Type B pancreatic cell (in vitro differentiated cells): ENCODE results near the gene COL9A3. TPM values are rescaled to one million over a fixed set of nuclear protein-coding genes. Genes with fewer than 3 reads are reported as not detected.

Experiments
- DNase-seq: peaks from one replicate; pipeline ENCODE4 v3.0.0; 2021; ENCODE audit warnings: mixed read lengths; ENCODE audit not compliant: unreplicated experiment; ENCODE audit errors: extremely low spot score
- H3K27ac Mint-ChIP-seq: 2 replicates; pipeline ENCODE4 v1.8.0; 2021; ENCODE audit warnings: mild to moderate bottlenecking, mixed read lengths
- H3K27me3 Mint-ChIP-seq: 2 replicates; pipeline ENCODE4 v1.8.0; 2021; ENCODE audit warnings: mixed read lengths
- H3K36me3 Mint-ChIP-seq: 2 replicates; pipeline ENCODE4 v1.8.0; 2021; ENCODE audit warnings: mixed read lengths
- H3K4me1 Mint-ChIP-seq: one replicate; pipeline ENCODE4 v1.8.0; 2021; ENCODE audit warnings: mixed read lengths; ENCODE audit not compliant: unreplicated experiment
- H3K4me3 Mint-ChIP-seq: 2 replicates; pipeline ENCODE4 v1.8.0; 2021; ENCODE audit warnings: mild to moderate bottlenecking, mixed read lengths
- H3K9me3 Mint-ChIP-seq: 2 replicates; pipeline ENCODE4 v1.8.0; 2021; ENCODE audit warnings: mixed read lengths
- total RNA-seq: library from RNA; stranded (reverse); gene quantifications from 2 replicates; pipeline ENCODE4 v1.2.1, GENCODE V29; 2021; ENCODE audit warnings: low replicate concordance
- TF ChIP-seq, protein P1 (sequence below): fragments of 200-600 bp; sonication (generic); conservative IDR thresholded peaks from 2 replicates; pipeline ENCODE4 v1.5.0; 2021; ENCODE audit warnings: antibody characterized with exemption, mild to moderate bottlenecking

Gene COL9A3
- total RNA-seq, 1 donor from 2014 or later: 21.2 TPM

- no peak overlapping the region for H3K27ac Mint-ChIP-seq
- TF ChIP-seq, protein P1, sequence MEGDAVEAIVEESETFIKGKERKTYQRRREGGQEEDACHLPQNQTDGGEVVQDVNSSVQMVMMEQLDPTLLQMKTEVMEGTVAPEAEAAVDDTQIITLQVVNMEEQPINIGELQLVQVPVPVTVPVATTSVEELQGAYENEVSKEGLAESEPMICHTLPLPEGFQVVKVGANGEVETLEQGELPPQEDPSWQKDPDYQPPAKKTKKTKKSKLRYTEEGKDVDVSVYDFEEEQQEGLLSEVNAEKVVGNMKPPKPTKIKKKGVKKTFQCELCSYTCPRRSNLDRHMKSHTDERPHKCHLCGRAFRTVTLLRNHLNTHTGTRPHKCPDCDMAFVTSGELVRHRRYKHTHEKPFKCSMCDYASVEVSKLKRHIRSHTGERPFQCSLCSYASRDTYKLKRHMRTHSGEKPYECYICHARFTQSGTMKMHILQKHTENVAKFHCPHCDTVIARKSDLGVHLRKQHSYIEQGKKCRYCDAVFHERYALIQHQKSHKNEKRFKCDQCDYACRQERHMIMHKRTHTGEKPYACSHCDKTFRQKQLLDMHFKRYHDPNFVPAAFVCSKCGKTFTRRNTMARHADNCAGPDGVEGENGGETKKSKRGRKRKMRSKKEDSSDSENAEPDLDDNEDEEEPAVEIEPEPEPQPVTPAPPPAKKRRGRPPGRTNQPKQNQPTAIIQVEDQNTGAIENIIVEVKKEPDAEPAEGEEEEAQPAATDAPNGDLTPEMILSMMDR: no peak
- H3K4me3 Mint-ChIP-seq: no peak overlapping the region
- no peaks in the 10 kb centered on the region for H3K9me3 Mint-ChIP-seq
- peaks cover 24% of the 10 kb centered on the region for H3K36me3 Mint-ChIP-seq
- peaks cover 1% of the 10 kb centered on the region for H3K27me3 Mint-ChIP-seq
- DNase-seq: no peak
- peaks cover 2% of the 10 kb centered on the region for H3K4me1 Mint-ChIP-seq
Measured at GRCh38 chr20:62854121-62854520, 37.3 kb downstream of the COL9A3 start.

DNA sequence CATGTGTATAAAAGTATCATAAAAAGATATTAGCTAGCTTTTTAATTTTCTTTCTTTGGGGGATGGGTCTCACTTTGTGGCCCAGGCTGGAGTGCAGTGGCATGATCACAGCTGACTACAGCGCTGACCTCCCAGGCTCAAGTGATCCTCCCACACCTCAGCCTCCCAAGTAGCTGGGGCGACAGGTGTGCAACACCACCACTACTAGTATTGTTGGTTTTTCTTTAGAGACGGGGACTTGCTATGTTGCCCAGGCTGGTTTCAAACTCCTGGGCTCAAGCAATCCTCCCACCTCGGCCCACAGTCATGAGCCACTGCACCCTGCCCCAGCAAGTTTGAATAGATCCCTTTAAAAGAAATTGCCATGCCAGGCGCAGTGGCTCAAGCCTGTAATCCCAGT is 38.3 kb downstream of the COL9A3 start:
- H3K36me3 Mint-ChIP-seq: peaks cover 24% of the 10 kb centered on the region
- peaks cover 10% of the 10 kb centered on the region for H3K4me1 Mint-ChIP-seq
- no peak overlapping the region for H3K27ac Mint-ChIP-seq

DNA sequence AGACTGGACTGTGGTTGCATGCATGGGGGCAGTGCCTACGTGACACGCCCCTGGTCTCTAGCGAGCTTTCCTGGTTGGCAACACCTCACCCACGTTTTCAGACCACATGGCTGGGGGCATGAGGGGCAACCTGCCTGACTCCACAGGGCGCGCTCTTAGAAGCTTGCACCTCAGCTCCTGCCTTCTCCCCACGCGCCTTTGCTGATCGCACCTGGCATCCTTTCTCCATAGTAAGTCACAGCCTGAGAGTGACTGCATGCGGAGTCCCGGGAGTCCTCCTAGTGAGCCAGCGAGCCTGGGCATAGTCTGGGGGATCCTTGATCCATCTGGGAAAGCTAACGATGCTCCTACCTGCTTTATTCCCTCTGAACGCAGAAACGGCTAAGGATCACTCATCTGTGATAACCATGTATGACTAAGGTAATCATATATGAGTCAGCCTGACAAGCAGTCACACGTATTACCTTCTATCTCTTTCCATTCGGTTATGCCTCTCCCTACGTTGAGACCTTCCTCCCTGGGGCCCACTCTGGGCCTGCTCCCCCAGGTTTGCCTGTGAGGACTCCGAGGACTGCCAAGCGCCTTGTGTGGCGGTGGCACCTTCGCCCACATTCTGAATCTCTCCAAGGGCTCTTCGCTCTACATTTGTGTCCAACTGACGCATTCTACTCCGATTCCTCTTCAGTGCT is 40.2 kb downstream of the COL9A3 start:
- peaks cover 21% of the 10 kb centered on the region for H3K36me3 Mint-ChIP-seq

More for the DNA sequence above, 38.3 kb downstream of the COL9A3 start:
- Mint-ChIP-seq H3K9me3 (no peaks in the 10 kb centered on the region), H3K27me3 (peaks cover 10% of the 10 kb centered on the region), H3K4me3 (no peak overlapping the region)
- DNase-seq: no peak
- TF ChIP-seq, protein P1: no peak

GRCh38 chr20:62858058-62858830 is 41.4 kb downstream of the COL9A3 start:
- no peak for DNase-seq
- Mint-ChIP-seq H3K27me3 (peaks cover 18% of the 10 kb centered on the region), H3K36me3 (peaks cover 26% of the 10 kb centered on the region), H3K4me3 (peak overlapping the region; percentile 65), H3K27ac (no peak overlapping the region), H3K9me3 (no peaks in the 10 kb centered on the region), H3K4me1 (peaks cover 20% of the 10 kb centered on the region)
- TF ChIP-seq, protein P1: no peak

More for the DNA sequence above, 40.2 kb downstream of the COL9A3 start:
- Mint-ChIP-seq H3K4me3 (no peak overlapping the region), H3K27me3 (peaks cover 14% of the 10 kb centered on the region), H3K27ac (no peak overlapping the region), H3K9me3 (no peaks in the 10 kb centered on the region), H3K4me1 (peaks cover 14% of the 10 kb centered on the region)
- no peak for DNase-seq
- TF ChIP-seq, protein P1: no peak

DNA sequence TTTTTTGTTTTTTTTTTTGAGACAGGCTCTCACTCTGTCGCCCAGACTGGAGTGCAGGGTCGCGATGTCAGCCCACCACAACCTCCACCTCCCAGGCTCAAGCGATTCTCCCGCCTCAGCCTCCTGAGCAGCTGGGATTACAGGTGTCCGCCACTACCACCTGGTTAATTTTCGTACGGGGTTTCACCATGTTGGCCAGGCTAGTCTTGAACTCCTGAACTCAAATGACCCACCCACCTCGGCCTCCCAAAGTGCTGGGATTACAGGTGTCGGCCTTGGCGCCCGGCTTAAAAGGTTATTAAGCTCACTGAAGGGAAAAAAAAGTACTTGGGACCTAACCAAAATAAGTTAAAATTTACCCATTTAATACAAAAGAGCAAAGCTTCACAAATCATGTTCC is 42.9 kb downstream of the COL9A3 start:
- DNase-seq: no peak
- TF ChIP-seq, protein P1: no peak
- H3K27ac Mint-ChIP-seq: no peak overlapping the region
- H3K36me3 Mint-ChIP-seq: peaks cover 21% of the 10 kb centered on the region
- peaks cover 20% of the 10 kb centered on the region for H3K4me1 Mint-ChIP-seq
- peaks cover 18% of the 10 kb centered on the region for H3K27me3 Mint-ChIP-seq
- no peaks in the 10 kb centered on the region for H3K9me3 Mint-ChIP-seq
- H3K4me3 Mint-ChIP-seq: peak overlapping the region; percentile 85
